ENCODE data around the gene HCN3. TPM values are rescaled to one million over a fixed set of nuclear protein-coding genes. Genes with fewer than 3 reads are reported as not detected.

HCN3 gene
- total and polyA plus RNA-seq, 2 of the 13 experiments (the other 11 are each of a cell fraction or from before 2014, with no cell fraction given) = 2.4 to 10.2 TPM

DNA sequence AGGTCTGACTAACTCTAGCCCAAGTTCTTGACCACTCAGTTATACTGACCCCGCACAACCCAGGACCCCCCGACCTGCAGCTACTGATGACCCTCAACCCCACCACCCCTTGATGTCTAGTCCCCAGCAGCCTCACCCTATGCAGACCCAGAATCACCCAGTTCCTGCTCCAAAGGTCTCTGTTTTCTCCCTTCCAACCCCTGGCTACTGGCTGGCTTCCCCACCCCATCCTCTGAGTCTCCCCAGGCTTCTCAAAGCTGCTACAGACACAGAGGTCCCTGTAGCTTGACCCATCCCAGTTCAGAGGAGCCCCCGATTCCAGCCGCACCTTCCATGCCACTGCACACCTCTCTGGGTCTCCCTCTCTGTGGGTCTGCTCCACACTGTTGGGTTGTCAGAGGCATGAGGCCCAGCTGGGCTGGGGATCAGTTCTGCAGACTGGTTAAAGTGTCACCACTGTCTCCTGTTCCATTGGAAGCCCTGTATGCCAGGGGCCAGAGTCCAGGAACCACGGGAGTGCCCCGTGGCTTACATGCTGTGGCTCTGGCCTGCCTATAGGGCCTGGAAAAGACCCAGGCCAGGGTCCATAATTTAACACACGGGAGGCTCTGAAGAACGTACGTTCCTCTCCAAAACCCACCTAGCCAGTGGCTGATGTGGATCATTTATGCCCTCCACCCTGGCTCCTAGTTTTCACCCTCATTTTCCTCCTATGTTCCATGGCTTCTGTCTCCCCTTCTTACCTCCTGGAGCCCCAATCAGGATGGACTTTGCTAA, 23.5 kb downstream of the HCN3 start (continued):
- TF ChIP-seq, protein P1, sequence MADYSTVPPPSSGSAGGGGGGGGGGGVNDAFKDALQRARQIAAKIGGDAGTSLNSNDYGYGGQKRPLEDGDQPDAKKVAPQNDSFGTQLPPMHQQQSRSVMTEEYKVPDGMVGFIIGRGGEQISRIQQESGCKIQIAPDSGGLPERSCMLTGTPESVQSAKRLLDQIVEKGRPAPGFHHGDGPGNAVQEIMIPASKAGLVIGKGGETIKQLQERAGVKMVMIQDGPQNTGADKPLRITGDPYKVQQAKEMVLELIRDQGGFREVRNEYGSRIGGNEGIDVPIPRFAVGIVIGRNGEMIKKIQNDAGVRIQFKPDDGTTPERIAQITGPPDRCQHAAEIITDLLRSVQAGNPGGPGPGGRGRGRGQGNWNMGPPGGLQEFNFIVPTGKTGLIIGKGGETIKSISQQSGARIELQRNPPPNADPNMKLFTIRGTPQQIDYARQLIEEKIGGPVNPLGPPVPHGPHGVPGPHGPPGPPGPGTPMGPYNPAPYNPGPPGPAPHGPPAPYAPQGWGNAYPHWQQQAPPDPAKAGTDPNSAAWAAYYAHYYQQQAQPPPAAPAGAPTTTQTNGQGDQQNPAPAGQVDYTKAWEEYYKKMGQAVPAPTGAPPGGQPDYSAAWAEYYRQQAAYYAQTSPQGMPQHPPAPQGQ (CRISPR knock-in tag; IDR thresholded peaks at IDR 0.05; ENCODE audit: borderline replicate concordance) = peak; percentile 56; the same call in 1 of the 2 replicates
- TF ChIP-seq, protein P2, sequence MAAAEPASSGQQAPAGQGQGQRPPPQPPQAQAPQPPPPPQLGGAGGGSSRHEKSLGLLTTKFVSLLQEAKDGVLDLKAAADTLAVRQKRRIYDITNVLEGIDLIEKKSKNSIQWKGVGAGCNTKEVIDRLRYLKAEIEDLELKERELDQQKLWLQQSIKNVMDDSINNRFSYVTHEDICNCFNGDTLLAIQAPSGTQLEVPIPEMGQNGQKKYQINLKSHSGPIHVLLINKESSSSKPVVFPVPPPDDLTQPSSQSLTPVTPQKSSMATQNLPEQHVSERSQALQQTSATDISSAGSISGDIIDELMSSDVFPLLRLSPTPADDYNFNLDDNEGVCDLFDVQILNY (CRISPR knock-in tag; conservative IDR thresholded peaks at IDR 0.05) = no peak
- no peak for TF ChIP-seq AGO1 (IDR thresholded peaks at IDR 0.05; ENCODE audit: low read depth, low read length, poor library complexity, severe bottlenecking)
- peak; percentile 49; the same call in 1 of the 2 replicates for TF ChIP-seq PATZ1 (CRISPR knock-in tag; IDR thresholded peaks at IDR 0.05)
- no peak for TF ChIP-seq NR2F1 (CRISPR knock-in tag; IDR thresholded peaks at IDR 0.05)
- peak; percentile 90; the same call in 1 of the 2 replicates for TF ChIP-seq AHR (CRISPR knock-in tag; IDR thresholded peaks at IDR 0.05)
- peak; percentile 89 for TF ChIP-seq ZNF816 (CRISPR knock-in tag; IDR thresholded peaks at IDR 0.05; ENCODE audit: borderline replicate concordance)
- TF ChIP-seq ZNF724P (CRISPR knock-in tag; IDR thresholded peaks at IDR 0.05; ENCODE audit: borderline replicate concordance) = peak; percentile 86
- TF ChIP-seq PPARG (CRISPR knock-in tag; conservative IDR thresholded peaks at IDR 0.05) = peak; percentile 86
- TF ChIP-seq TIGD3 (CRISPR knock-in tag; IDR thresholded peaks at IDR 0.05; ENCODE audit: borderline replicate concordance) = no peak
- TF ChIP-seq ZNF501 (CRISPR knock-in tag; IDR thresholded peaks at IDR 0.05) = peak; percentile 73
- peak; percentile 59; the same call in 1 of the 2 replicates for TF ChIP-seq MAF1 (CRISPR knock-in tag; IDR thresholded peaks at IDR 0.05; ENCODE audit: borderline replicate concordance)
- no peak for TF ChIP-seq ZNF17 (CRISPR knock-in tag; IDR thresholded peaks at IDR 0.05)
- TF ChIP-seq HDAC2 (CRISPR knock-in tag; IDR thresholded peaks at IDR 0.05) = peak; percentile 91
- no peak for TF ChIP-seq CENPBD1 (CRISPR knock-in tag; IDR thresholded peaks at IDR 0.05; ENCODE audit: borderline replicate concordance, low read depth)
- no peak for TF ChIP-seq ZNF570 (CRISPR knock-in tag; IDR thresholded peaks at IDR 0.05; ENCODE audit: borderline replicate concordance)
- peak; percentile 84 for TF ChIP-seq IKZF4 (CRISPR knock-in tag; IDR thresholded peaks at IDR 0.05; ENCODE audit: borderline replicate concordance, low read depth, not compliant biosample characterization)
- no peak for TF ChIP-seq RFXANK (CRISPR knock-in tag; IDR thresholded peaks at IDR 0.05)
- TF ChIP-seq ZNF776 (CRISPR knock-in tag; IDR thresholded peaks at IDR 0.05) = no peak
